Stimulated activated naive CD8-positive, alpha-beta T cell treated with anti-CD3 and anti-CD28 coated beads, Interleukin-15, Interleukin-2, amounts not matched to agents 100 U/mL and 50 U/mL, for 24 hours (primary cell): ENCODE measurements around the gene KCTD12.
A peak's percentile ranks its signal among the peaks of the same experiment; 100 is the strongest.

Experiments
- ATAC-seq: fragments of 150-1000 bp; cut with Tn5 transposase; one replicate; pipeline ENCODE4 v1.10.0; 2021
- DNase-seq: peaks from one replicate; pipeline ENCODE4 v3.0.0; 2021

KCTD12 gene

DNA sequence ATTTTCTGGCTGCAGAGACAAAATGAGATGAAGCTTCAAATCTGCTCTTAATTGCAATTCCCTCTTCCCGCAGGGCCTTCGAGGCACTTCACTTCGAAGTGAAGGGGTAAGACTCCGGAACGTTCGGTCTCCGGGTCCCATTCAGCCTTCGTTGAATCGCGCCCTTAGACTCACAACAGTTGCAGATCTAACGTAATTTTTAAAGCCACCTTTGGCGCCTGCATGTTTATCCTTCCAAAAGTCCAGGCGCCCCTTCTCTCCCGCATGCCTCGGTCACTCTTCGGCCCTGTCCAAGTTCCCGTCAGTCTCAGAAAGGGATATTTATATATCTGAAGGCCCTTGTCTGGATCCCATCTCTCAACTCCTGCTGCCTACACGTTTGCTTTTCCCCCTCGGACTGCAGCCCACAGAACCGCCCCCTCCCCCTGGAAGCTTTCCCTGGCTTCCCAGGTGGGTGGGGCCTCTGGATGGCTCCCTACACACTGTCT, 915 bp upstream of the KCTD12 start:
- no peak for DNase-seq
- ATAC-seq, result no peak

GRCh38 chr13:76886005-76886291, 257 bp downstream of the KCTD12 start:
- DNase-seq (no peak), ATAC-seq (no peak)

DNA sequence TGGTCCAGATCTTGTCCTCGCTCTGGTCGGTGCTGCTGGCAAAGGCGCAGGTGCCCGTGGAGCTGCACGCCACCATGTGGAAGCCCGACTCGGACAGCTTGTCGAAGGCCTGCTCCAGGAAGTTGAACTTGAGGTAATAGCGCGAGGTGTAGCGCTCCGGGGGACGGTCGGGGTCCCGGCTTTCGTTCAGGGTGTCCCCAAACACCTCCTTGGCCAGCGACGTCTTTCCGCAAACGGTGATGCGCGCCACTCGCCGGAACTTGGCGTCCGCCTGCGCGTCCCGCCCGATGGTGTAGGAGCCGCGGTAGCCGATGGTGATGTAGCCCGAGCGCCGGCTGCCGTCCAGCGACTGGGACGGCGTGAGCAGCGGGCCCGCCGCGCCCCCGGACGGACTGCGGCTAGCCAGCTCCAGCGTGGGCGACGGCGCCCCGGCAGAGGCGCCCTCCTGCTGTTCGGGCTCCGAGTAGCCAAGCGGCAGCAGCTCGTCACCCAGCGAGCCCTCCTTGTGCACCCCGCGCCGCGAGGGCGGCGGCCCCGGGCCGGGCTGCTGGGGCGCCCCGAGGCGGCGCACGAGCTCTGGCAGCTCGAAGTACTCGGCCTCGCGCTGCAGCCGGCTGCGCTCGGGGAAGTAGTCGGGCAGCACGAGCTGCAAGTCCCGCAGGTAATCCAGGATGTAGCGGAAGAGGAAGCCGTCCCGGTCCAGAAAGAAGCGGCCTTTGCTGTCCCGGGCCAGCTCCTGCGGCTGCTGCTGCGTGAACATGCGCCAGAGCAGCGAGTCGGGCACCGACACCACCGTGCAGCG, 801 bp downstream of the KCTD12 start:
- DNase-seq, result peak; percentile 63
- peak; percentile 53 for ATAC-seq

DNA sequence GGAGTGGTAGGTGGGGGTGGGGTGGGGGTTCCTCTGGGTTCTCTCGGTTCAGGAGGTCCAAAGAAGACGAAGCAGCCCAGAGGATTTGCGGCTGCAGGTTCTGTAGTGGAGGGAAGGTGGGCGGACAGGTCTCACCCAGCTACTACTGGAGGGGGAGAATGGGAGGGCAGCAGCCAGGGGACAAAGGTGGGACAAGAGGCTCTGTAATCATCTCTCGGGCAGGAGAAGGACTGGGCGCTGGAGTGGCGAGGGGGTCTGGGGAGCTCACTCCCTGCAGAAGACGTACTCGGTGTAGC, 1.4 kb downstream of the KCTD12 start:
- no peak for ATAC-seq

GRCh38 chr13:76884186-76884906, 1.9 kb downstream of the KCTD12 start:
- DNase-seq (peak; percentile 6), ATAC-seq (no peak)

More for the DNA sequence above, 1.4 kb downstream of the KCTD12 start:
- DNase-seq, result no peak

- ATAC-seq (no peak), DNase-seq (no peak)
Observed at GRCh38 chr13:76883236-76883635, 3.0 kb downstream of the KCTD12 start.

DNA sequence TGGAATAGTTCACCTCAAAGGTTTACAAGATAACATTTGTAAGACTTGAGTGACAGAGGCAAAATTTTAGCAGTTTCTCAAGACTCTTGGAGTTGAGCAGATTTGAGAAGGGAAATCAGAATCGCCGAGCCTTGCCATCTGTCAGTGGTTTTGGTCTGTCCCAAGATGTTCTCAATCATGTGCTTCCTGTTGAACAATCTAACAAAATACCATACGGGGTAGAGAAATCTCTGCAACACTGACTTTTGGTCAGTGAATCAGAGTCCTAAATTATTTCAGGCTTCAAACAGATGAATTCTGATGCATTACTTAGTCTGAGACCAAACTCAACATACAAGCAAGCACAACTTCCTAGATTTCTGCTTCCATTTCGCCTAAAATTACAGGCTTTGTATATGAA, 3.8 kb downstream of the KCTD12 start:
- DNase-seq, result no peak
- ATAC-seq, result no peak

DNA sequence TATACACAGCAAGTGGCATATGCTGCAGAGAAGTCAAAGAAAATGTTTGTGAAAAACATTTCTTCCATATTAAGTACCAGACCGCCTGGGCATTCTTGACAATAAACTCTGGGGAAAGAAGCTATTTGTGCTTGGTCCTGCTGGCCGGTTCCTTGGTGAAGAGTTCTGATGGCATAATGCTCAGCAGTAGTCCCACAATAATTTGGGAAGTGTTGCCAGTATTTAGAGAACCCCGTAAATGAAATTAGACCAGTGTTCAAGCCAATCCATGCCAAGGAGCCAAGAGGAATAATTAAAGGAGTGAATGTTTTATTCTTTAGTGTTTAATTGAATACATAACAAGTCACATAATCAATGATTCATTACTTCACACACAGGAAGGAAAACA, 6.3 kb downstream of the KCTD12 start:
- no peak for ATAC-seq
- DNase-seq, result no peak

DNA sequence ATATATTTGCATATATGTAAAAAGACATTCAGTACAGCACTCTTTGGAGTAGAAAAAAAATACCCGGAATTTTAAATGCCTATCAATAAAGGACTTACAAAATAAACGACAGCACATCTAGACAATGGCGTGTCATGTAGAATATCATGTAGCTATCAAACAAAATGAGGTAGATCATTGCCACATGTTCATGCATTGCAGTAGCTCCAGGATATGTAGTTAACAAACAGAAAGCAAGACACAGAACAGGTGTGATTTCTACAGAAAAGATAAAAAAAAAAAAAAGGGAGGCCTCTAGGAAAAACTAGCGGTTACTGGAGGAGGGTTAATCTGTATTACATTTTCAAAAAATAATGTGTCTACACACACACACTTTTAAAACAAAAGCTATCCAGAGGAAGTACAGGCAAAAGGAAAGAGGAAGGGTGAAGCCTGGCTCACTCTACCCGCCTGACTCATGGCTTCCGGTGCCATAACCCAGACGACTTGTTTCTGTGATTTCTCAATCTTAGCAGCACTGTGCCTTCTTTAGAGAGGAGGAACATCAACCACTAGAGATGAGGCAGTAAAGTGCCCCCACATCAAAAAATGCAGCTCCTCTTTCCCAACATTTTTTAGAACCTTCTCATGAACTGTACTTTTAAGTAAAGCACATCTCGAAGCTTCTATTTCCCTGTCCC, 6.9 kb downstream of the KCTD12 start:
- ATAC-seq (peak; percentile 98), DNase-seq (peak; percentile 63)

DNA sequence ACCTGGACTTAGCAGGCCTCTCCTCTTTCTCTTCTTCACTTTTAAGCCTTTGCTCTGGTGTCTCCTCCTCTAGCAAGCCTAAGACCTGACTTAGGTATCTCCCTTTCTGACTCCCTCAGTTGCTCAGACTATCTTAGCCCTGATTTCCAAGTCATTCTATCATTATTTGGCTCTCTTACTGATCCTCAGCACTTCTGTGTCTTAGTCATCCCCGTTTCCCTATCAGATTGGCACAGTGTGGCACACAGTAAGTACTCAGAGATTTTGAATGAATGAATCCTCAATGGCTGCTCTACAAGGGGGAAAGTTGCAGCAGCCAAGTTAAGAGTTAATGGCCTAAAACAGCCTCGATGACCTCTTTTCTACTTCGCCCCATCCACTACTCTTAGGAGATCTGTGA, 8.2 kb downstream of the KCTD12 start:
- ATAC-seq (no peak), DNase-seq (no peak)

DNA sequence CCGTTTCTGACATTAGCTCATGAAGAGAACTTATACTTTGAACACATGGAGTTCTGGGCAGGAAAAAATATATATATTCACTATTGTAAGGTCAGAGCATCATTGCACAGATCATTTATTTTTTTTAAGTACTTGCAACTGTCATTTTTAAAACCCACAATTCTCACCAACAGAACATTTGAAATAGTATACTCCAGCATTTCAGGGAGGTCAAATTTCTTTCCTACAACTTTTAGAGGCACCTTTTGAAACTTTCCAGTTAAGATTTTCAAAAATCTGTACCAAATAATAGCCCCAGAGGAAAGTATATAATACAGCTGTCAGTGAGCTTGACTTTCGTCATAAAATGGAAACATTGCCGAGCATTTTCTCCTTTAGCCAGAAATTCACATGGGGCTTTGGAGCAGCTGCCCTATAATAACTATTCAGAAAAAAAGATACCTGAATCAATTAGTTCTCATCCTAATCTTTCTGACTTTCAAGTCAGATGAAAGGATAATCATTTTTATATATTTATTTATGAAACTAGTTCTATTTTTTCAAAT, 10.9 kb downstream of the KCTD12 start:
- DNase-seq (no peak), ATAC-seq (no peak)

DNA sequence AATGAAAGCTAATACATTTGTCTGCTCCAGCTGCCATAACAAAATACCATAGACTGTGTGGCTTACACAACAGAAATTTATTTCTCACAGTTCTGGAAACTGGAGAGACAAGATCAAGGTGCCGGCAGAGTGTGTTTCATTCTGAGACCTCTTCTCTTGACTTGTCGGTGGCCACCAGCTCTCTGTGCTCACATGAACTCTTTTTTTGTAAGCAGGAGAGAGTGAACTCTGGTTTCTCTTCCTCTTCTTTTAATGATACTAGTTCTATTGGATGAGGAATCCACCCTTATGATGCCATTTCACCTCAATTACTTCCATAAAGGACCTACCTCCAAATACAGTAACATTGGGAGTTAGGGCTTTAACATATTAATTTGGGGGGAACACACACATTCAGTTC, 11.7 kb downstream of the KCTD12 start:
- DNase-seq, result no peak
- ATAC-seq, result no peak

DNA sequence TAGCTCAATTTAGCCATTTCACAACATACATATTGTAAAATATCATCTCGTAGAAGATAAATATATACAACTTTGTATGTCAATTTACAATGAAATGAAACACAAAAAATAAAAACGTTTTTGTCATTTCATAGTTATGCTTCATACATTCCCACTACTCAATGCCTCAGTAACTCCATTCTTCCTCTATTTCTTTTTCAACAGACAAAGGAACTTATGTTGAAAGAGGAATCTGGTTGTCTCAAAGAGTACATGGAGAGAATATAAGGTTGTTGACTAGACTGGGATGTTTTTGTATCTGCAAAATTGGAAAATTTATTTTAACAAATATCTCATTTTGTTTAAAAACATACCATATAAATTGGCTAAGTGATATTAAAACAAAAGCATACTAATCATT, 12.8 kb downstream of the KCTD12 start:
- no peak for DNase-seq
- no peak for ATAC-seq

DNA sequence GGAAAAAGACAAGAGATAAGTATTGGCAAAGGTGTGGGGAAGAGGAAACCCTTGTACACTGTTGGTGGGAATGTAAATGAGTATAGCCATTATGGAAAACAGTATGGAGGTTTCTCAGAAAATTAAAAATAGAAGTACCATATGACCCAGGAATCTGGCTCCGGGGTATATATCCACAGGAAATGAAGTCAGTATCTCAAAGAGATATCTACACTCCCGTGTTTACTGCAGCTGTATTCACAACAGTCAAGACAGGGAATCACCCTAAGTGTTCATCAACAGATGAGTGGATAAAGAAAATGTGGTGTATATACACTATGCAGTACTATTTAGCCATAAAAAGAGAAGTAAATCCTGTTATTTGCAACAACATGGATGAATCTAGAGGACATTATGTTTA, 13.5 kb downstream of the KCTD12 start:
- ATAC-seq (no peak), DNase-seq (no peak)

DNA sequence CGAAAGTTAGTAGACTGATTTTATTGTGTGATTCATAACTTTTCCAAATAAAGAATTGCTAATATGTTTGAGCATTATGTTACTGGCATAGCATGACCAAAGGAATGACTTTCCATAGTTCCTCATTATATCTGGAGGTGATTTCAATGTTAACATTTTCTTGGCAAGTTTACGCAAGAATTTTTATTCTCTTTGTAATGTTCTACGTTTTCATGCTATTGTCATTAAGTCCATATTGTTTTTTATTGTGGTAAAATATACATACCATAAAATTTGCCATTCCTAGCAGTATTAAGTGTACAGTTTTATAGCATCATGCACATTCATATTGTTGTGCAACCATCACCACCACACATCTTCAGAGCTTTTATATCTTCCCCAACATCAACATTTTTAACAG, 14.8 kb downstream of the KCTD12 start:
- DNase-seq, result no peak
- ATAC-seq, result no peak

GRCh38 chr13:76868371-76868770, 17.8 kb downstream of the KCTD12 start:
- no peak for ATAC-seq

GRCh38 chr13:76865996-76866503, 20.2 kb downstream of the KCTD12 start:
- DNase-seq, result no peak

More at GRCh38 chr13:76868371-76868770, 17.8 kb downstream of the KCTD12 start:
- no peak for DNase-seq

DNA sequence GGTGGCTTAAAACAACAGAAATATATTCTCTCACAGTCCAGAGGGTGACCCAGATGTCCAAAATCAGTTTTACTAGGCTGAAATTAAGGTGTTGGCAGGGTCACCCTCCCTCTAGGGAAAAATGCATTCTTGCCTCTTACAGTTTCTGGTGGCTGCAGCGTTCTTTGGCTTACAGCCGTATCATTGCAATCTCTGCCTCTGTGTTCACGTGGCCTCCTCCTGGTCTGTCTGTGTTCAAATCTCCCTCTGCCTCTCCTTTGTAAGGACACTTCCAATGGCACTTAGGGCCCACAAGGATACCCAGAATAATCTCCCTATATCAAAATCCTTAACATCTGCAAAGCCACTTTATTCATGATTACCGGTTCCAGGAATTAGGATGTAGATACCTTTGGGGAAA, 21.1 kb downstream of the KCTD12 start:
- ATAC-seq (no peak), DNase-seq (no peak)

More at GRCh38 chr13:76865996-76866503, 20.2 kb downstream of the KCTD12 start:
- no peak for ATAC-seq

DNA sequence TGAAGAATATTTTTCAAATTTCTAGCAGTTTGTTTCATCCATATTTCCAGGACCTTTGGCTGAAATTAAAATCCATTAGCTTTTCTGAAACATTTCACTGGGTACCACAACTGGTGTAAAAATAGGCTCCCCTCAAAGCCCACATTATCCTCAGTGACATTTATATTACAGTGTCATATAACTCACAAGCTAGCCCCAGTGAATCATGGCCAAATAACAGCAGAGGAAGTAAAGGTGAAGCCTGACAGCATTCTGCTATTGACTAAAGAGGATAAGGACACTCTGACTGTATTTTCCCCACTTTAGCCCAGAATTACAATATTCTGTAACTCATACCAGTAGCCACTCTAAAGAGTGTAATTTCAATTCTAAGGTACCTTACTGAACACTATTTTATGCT, 21.9 kb downstream of the KCTD12 start:
- no peak for DNase-seq
- ATAC-seq, result peak; percentile 89

DNA sequence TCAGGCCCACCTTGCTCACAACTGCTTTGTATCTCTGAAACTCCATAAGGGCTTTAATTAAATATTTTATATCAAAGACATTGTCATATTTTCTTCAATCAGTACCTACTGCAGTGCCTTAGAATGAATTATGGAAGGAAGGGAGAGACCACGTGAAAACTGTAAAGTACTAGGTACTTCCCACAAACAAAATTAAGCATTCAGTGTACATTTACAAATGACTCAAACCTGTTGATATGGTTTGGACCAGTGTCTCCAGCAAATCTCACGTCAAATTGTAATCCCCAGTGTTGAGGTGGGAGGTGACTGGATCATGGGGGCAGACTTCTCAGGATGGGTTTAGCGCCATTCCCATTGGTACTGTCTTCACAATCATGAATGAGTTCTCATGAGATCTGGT, 23.2 kb downstream of the KCTD12 start:
- DNase-seq (no peak), ATAC-seq (no peak)

- no peak for DNase-seq
Observed at GRCh38 chr13:76861859-76862258, 24.3 kb downstream of the KCTD12 start.

DNA sequence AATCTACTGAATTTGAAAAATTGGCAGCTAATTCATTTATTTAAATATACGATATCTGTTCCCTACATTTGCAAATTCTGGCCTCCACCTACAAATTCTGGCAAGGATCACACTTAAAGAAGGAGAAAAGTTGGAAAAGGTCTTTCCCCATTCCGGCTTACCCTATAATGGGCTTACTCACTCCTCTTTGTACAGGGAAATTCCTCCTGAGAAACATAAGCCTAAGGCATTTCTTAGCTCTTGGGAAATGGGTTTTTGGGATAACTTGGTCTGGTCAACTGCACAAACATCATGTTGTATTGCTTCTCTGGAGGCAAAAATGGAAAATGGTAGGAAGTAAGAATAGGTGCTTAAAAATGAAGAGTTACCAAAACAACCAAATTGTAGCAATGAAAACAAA, 25.5 kb downstream of the KCTD12 start:
- DNase-seq (no peak), ATAC-seq (no peak)

More at GRCh38 chr13:76861859-76862258, 24.3 kb downstream of the KCTD12 start:
- no peak for ATAC-seq

DNA sequence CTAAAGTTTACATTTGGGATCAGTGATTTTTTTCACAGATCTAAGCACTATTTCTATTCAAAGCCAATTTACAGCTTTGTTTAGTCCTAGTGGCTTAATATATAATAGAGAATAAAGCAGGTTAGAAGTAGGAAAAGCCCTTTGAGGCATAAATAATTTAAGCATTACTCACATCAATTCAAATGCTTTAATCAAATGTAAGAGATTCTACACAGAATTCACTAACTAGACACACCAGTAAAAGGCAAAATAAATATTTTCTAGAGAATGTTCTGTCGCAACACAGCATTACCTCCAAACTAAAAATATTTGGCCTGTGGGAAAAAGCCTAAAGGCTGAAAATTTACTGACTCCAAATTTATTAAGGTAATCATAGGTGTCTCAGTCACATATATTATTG, 31.3 kb downstream of the KCTD12 start:
- DNase-seq (no peak), ATAC-seq (no peak)
